ENCODE measurements around the gene SLC6A19.

The SLC6A19 gene

DNA sequence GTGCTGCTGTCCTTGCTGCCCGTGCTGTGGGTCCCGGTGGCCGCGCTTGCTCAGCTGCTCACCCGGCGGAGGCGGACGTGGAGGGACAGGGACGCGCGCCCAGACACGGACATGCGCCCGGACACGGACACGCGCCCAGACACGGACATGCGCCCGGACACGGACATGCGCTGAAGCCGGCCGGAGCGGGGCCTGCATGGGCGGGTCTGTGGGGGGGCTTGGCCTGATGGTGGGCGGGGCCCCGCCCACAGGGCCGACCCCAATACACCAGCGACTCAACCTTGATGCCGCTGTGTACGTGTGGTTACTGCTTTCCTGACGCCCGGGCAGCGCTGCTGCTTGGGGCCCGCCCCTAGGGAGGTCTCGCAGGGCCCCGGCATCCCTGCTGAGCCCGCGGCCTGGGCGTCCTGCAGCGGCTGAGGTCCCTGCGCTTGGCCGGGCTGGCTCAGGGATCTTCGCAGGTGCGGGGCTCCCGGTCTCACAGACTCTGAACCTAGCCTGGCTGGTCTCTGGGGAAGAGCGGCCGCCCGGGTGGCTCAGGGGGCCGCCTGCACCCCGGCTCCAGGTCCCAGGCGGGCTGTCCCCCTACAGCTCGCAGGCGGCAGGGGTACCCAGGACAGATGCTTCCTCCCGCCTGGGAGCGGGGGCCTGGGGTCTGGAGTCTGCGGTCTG, 44.6 kb downstream of the SLC6A19 start:
- Histone ChIP-seq H3K4me3 (IDR thresholded peaks at IDR 0.05; ENCODE audit: insufficient read depth, low read depth, low read length) (no peak overlapping the region), H3K36me3 (ENCODE audit: insufficient read depth) (no peaks in the 10 kb centered on the region), H3K79me2 (ENCODE audit: insufficient read depth, low read depth) (no peaks in the 10 kb centered on the region), H3K27me3 (ENCODE audit: insufficient read depth, low read depth) (peaks cover 9% of the 10 kb centered on the region; the same call in 1 of the 2 replicates), H2AFZ (ENCODE audit: low read depth) (no peak overlapping the region), H3K4me2 (no peak overlapping the region), H3K4me1 (ENCODE audit: low read depth, poor library complexity, severe bottlenecking) (peaks cover 4% of the 10 kb centered on the region), H3K27ac (no peak overlapping the region), H3K9ac (no peak overlapping the region), H4K20me1 (ENCODE audit: insufficient read depth) (no peaks in the 10 kb centered on the region)
- TF ChIP-seq, protein P1, sequence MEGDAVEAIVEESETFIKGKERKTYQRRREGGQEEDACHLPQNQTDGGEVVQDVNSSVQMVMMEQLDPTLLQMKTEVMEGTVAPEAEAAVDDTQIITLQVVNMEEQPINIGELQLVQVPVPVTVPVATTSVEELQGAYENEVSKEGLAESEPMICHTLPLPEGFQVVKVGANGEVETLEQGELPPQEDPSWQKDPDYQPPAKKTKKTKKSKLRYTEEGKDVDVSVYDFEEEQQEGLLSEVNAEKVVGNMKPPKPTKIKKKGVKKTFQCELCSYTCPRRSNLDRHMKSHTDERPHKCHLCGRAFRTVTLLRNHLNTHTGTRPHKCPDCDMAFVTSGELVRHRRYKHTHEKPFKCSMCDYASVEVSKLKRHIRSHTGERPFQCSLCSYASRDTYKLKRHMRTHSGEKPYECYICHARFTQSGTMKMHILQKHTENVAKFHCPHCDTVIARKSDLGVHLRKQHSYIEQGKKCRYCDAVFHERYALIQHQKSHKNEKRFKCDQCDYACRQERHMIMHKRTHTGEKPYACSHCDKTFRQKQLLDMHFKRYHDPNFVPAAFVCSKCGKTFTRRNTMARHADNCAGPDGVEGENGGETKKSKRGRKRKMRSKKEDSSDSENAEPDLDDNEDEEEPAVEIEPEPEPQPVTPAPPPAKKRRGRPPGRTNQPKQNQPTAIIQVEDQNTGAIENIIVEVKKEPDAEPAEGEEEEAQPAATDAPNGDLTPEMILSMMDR (conservative IDR thresholded peaks at IDR 0.05; ENCODE audit: low read depth, low read length), result no peak

DNA sequence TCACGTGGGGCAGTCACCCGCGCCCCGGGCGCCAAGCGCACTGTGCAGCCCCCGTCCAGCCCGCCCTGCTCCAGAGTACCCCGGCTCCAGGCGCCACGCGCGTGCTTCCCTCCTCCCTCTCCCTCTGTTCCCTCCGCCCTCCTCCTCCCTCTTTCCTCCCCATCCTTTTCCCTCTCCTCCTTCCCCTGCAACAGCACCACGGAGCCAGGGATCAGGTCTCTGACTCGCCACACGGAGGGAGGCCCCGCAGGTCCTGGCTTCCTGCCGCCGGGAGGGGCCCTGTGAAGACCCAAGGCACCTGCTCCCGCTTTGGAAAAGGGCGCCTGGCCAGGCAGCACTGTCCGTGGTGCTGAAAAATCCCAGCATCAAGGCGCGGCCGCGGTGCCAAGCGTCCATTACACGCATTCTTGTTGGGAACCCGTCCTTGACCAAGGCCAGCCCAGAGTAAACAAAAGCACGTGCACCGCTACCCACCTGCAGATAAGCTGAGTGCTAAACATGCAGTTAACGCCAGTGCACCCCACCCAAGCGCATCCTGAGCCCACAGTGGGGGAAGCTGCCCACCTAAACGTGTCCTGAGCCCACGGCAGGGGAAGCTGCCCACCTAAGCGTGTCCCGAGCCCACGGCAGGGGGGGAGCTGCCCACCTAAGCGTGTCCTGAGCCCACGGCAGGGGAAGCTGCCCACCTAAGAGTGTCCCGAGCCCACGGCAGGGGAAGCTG, 45.5 kb downstream of the SLC6A19 start:
- no peaks in the 10 kb centered on the region for H3K79me2 ChIP-seq (ENCODE audit: insufficient read depth, low read depth)
- H4K20me1 ChIP-seq (ENCODE audit: insufficient read depth), result no peaks in the 10 kb centered on the region
- peaks cover 9% of the 10 kb centered on the region; the same call in 1 of the 2 replicates for H3K27me3 ChIP-seq (ENCODE audit: insufficient read depth, low read depth)
- peaks cover 4% of the 10 kb centered on the region for H3K4me1 ChIP-seq (ENCODE audit: low read depth, poor library complexity, severe bottlenecking)
- H3K27ac ChIP-seq, result no peak overlapping the region
- TF ChIP-seq, protein P1 (conservative IDR thresholded peaks at IDR 0.05; ENCODE audit: low read depth, low read length), result no peak
- H2AFZ ChIP-seq (ENCODE audit: low read depth), result no peak overlapping the region
- H3K4me2 ChIP-seq, result no peak overlapping the region
- no peak overlapping the region for H3K9ac ChIP-seq
- no peak overlapping the region for H3K4me3 ChIP-seq (IDR thresholded peaks at IDR 0.05; ENCODE audit: insufficient read depth, low read depth, low read length)
- no peaks in the 10 kb centered on the region for H3K36me3 ChIP-seq (ENCODE audit: insufficient read depth)

- no peak overlapping the region for H3K27ac ChIP-seq
- H3K4me2 ChIP-seq, result no peak overlapping the region
- no peaks in the 10 kb centered on the region for H3K36me3 ChIP-seq (ENCODE audit: insufficient read depth)
- H4K20me1 ChIP-seq (ENCODE audit: insufficient read depth), result no peaks in the 10 kb centered on the region
- peaks cover 9% of the 10 kb centered on the region; the same call in 1 of the 2 replicates for H3K27me3 ChIP-seq (ENCODE audit: insufficient read depth, low read depth)
- H3K79me2 ChIP-seq (ENCODE audit: insufficient read depth, low read depth), result no peaks in the 10 kb centered on the region
- H3K4me1 ChIP-seq (ENCODE audit: low read depth, poor library complexity, severe bottlenecking), result peaks cover 4% of the 10 kb centered on the region
- no peak overlapping the region for H2AFZ ChIP-seq (ENCODE audit: low read depth)
- H3K9ac ChIP-seq, result no peak overlapping the region
- TF ChIP-seq, protein P1 (conservative IDR thresholded peaks at IDR 0.05; ENCODE audit: low read depth, low read length), result no peak
- no peak overlapping the region for H3K4me3 ChIP-seq (IDR thresholded peaks at IDR 0.05; ENCODE audit: insufficient read depth, low read depth, low read length)
These were observed 46.4 kb downstream of the SLC6A19 start for GRCh38 chr5:1247811-1248210.

GRCh38 chr5:1249366-1250280, 48.2 kb downstream of the SLC6A19 start:
- H4K20me1 ChIP-seq (ENCODE audit: insufficient read depth), result no peaks in the 10 kb centered on the region
- no peak overlapping the region for H3K9ac ChIP-seq
- TF ChIP-seq, protein P1 (conservative IDR thresholded peaks at IDR 0.05; ENCODE audit: low read depth, low read length), result no peak
- no peak overlapping the region for H3K4me2 ChIP-seq
- no peaks in the 10 kb centered on the region for H3K79me2 ChIP-seq (ENCODE audit: insufficient read depth, low read depth)
- no peaks in the 10 kb centered on the region for H3K36me3 ChIP-seq (ENCODE audit: insufficient read depth)
- peaks cover 4% of the 10 kb centered on the region for H3K4me1 ChIP-seq (ENCODE audit: low read depth, poor library complexity, severe bottlenecking)
- H2AFZ ChIP-seq (ENCODE audit: low read depth), result no peak overlapping the region
- H3K27ac ChIP-seq, result no peak overlapping the region
- H3K4me3 ChIP-seq (IDR thresholded peaks at IDR 0.05; ENCODE audit: insufficient read depth, low read depth, low read length), result no peak overlapping the region
- peaks cover 8% of the 10 kb centered on the region; the same call in 1 of the 2 replicates for H3K27me3 ChIP-seq (ENCODE audit: insufficient read depth, low read depth)

All from KMS-11 (cell line).